CD4-positive, alpha-beta T cell treated with Interleukin-10 for 1 hour (primary cell): ENCODE data around the gene CFAP92.
"Not testable (repeated sequence)": the region's sequence is repeated elsewhere in the genome, so short reads cannot be mapped to it uniquely, and the experiment has no call there.

ENCODE experiments used
- DNase-seq: peaks from one replicate; pipeline ENCODE4 v3.0.0-alpha.2; 2020

CFAP92 gene

DNA sequence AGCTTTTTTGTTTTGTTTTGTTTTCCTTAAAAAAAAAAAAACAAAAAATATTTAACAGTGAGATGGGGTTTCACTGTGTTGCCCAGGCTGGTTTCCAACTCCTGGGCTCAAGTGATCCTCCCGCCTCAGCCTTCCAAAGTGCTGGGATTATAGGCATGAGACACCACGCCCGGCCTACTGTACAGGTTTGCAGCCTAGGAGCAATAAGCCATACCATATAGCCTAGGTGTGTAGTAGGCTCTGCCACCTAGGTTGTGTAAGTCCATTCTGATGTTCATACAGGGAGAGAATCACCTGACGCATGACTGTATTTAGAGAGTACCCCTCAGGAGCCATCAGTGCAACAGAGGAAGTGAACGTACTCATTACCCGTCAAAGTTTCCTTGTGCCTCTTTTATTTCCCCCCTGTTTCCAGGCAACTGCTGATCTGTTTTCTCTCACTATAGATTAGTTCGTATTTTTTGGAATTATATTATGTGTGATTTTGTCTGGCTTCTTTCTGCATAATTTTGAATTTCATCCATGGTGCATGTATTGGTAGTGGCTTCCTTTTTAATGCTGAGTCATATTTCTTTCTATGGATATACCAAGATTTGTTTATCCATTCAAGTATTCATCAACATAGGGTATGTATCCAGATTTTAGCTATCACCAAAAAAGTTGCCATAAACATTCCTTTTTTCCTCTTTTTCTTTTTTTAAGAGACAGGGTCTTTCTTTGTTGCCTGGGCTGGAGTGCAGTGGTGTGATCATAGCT lies 104.6 kb downstream of the CFAP92 start:
- DNase-seq: no peak

- no peak for DNase-seq
These were observed 108.9 kb downstream of the CFAP92 start for GRCh38 chr3:128884992-128885391.

DNA sequence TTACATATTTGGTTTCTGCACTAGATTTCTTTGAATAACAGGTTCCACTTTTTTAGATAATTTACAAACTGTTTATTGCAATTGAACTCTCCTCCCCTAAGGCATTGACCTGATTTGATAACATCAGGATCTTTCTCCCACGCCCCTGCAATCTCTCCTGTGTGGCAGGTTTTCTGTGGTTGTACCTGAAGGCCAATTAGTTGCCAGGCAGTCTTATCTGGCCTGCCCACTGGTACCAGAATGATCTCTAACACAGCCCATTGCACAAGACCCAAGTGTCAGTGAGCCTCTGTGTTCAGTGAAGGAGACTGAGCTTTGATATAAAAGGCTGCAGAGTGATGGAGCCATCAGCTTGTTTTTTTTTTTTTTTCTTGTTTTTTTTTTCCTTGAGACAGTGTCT lies 111.2 kb downstream of the CFAP92 start:
- no peak for DNase-seq

DNA sequence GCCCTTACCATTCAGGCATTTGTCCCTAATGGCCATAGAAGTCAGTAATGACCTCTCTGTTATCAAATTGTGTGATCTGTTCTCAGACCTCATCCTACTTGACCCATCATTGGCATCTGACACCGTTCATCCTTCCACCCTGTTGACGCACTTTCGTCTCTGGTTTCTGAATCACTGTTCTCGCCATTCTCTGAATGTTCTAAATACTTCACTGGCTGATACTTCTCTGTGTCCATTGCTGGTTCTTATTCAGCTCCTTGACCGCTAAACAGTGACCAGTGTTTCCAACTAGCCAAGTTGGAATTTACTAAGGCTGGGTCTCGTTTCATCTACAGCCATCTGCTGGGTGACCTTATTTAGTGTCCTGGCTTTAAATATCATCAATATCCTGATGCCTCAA lies 112.3 kb downstream of the CFAP92 start:
- DNase-seq: no peak

GRCh38 chr3:128880455-128880854 lies 113.4 kb downstream of the CFAP92 start:
- DNase-seq: not testable (repeated sequence)

DNA sequence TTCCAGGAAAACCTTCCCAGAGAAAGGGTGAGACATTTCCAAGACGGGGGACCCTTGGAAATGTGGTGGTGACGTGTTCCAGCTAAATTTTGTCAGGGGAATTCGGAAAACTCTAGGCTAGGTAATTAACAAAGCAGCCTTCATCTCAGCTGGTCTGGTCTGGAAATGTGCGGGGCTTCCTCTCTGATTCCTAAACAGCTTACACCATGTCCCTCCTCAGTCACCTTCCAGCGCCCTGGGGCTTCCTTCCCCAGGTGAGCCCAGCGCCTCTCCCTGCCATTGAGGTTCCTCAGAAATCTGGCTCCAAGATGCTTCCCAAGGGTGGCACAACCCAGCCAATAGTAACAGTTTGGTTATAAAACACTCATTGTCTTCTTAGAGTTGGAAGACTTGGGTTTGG lies 113.9 kb downstream of the CFAP92 start:
- no peak for DNase-seq

GRCh38 chr3:128879125-128879969 lies 114.5 kb downstream of the CFAP92 start, which contains the start of gene ACAD9:
Gene ACAD9 (plus strand): TSS chr3:128879620. CDS start chr3:128879692, 72 bp downstream.
- peak; percentile 98 for DNase-seq

DNA sequence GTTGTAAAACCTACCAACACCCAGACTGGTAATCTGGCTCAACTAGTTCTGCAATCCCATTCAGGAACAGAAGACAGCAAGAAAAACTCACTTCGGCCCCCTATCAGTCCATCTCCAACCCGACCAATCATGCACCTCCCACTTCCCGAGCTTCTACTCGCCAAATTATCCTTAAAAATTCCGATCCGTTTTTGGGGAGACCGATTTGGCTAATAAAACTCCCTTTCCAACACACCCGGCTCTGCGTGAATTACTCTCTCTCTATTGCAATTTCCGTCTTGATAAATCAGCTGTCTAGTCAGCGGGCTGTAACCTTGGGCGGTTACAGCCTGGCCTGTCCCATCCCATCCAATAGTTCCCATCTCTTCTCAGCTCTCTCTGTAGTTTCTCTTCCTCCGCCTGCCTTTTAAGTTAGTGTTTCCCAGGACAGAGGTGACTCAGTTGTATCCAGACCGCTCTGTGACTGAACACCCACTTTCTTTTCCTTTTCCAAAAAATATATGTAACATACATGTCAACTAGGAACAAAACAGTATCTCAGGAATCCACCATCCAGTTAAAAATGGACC lies 115.2 kb downstream of the CFAP92 start:
- DNase-seq: peak; percentile 45

DNA sequence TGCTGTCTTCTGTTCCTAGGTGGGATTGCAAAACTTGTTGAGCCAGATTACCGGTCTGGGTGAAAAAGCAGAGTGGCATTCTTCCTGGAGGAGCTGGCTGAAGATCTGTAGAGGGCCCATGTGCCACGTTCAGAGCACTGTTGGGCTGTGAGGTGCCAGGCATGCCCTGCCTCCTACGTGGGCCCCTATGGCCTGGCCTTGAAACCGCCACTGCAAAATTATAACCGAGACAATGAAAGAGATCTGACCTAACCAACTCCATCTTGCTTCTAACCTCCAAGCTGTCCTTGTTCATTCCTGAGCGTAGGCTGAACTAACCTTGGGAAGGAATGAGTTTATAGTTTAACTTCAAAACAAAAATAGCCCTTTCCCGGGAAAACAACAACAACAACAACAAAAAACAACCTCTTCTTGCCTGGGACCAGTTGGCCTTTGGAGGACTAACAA lies 115.8 kb downstream of the CFAP92 start:
- no peak for DNase-seq

DNA sequence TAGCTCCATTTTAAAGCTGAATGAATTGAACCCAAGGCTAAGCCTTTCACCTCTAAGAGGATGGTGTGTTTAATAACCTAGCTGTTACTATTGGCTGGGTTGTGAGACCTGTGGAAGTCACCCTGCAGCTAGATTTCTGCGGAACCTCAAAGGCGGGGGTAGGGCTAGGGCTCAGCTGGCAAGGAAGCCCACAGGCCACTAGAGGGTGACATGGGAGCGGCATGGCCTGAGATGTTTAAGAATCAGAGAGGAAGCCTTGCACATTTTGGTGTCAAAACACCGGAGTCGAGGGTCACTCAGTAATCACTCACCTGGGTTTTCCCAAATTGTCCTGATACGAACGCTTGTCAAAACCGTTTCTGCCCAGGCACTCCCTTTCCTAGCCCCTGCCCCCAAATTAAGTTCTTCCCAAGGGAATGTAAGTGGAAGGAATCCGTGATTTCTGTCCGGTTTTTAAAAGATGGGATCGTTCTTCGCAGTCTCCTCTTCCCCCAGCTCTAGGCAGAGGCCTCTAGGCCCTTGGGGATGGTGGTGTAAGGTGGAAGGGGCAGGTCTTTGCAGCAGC lies 118.2 kb downstream of the CFAP92 start:
- DNase-seq: peak; percentile 65

DNA sequence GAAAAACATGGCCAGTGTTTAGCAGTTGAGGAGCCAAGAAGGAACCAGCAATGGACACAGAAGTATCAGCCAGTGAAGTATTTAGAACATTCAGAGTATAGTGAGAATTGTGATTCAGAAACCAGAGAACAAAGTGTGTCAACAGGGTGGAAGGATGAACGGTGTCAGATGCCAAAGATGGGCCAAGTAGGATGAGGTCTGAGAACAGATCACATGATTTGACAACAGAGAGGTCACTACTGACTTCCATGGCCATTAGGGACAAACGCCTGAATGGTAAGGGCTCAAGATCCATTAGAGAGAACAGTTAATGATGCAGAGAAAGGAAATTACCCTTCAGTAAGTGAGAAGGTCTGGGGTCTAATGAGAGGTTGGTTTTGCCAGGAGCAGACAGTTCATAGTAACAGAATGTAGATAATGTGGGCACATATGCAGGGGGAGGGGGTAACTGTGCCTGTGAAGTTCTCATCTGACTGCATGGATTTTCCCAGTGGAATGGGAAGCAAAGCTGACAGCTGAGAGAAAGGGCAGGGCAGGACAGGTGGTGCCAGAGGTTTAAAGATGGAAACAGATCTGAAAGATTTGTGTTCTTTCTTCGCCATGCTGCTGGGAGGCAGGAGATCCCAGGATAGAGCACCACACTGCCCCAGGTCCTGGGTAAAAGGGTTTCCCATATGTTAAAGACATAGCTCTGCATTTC lies 119.2 kb downstream of the CFAP92 start:
- DNase-seq: no peak

DNA sequence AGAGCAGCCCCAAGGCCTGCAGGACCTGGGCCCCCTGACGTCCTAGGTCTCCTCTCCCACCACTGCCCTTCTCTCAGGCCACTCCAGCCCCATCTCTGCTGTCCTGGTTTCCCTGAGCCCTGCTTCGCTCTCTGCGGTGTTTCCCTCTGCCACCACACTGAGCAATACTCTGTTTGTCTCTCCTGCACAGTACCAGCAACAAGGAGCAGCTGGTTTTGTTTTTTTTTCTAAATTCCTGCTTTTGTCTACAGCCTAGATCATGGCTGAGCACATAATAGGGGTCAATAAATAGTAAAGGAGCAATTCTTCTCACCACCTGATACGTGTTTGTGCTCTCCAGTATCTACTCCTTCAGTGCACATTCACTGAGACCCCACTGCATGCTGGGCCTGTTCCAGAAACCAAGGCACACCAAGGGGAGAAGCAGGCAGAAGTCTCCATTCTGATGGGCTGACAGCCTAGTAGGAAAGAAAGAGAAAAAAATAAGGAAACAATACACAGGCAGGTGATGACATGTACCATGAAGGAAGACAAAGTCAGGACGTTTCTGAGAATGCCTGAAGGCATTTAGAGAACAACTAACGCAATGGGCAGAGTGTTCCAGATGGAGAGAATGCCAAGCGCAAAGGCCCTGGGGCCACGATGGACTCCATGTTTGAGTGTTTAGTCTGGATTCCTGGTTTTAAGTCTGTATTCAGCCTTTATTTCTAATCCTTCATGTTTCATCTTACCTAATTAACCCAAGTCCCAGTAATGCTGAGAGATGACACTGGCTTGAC lies 120.4 kb downstream of the CFAP92 start:
- no peak for DNase-seq

GRCh38 chr3:128872744-128873143 lies 121.1 kb downstream of the CFAP92 start:
- DNase-seq: no peak

- DNase-seq: no peak
These were observed 121.6 kb downstream of the CFAP92 start for GRCh38 chr3:128872282-128872681.

DNA sequence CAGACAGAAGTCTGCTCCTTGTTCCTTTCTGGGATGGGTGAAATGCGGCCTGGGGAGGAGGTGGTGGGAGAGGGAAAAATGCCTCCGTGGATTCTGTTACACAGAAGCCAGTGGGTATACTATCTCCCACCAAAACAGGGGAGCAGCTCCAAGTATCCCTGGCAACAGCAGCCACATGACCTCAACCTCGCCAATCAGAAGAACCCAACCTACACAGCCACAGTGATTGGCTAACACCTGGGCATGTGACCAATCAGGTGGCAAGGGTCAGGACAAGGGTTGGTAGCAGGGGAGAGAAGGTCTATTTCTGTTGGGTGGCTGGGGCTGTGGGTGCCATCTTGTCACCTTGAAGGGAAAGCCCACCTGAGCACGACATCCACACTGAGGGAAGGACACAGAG lies 123.5 kb downstream of the CFAP92 start:
- no peak for DNase-seq

DNA sequence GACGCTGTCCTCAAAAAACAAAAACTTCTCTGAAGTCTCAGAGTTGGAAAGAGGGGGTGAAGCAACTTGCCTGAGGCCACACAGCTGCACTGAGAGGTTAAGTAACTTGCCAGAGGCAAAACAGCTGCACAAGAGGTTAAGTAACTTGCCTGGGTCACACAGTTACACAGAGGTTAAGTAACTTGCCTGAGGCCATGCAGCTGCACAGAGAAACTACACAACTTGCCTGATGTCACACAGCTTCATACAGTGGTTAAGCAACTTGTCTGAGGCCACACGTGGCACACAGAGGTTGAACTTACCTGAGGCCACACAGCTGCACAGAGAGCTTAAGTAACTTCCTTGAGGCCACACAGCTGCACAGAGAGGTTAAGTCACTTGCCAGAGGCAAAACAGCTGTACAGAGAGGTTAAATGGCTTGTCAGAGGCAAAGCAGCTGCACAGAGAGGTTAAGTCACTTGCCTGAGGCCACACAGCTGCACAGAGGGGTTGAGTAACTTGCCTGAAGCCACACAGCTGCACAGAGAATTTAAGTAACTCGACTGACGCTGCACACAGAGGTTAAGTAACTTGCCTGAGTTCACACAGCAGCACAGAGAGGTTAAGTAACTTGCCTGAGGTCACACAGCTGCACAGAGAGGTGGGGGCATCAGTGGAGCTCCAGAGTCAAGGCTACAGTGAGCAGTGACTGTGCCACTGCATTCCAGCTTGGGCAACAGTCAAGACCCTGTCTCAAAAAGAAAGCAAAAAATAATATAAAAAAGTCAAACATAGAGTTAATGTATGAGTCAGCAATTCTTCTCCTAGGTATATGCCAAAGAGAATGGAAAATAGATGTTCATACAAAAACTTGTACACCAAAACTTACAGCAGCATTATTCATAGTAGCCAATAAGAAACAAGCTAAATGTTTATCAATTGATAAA lies 126.4 kb downstream of the CFAP92 start:
- DNase-seq: no peak

DNA sequence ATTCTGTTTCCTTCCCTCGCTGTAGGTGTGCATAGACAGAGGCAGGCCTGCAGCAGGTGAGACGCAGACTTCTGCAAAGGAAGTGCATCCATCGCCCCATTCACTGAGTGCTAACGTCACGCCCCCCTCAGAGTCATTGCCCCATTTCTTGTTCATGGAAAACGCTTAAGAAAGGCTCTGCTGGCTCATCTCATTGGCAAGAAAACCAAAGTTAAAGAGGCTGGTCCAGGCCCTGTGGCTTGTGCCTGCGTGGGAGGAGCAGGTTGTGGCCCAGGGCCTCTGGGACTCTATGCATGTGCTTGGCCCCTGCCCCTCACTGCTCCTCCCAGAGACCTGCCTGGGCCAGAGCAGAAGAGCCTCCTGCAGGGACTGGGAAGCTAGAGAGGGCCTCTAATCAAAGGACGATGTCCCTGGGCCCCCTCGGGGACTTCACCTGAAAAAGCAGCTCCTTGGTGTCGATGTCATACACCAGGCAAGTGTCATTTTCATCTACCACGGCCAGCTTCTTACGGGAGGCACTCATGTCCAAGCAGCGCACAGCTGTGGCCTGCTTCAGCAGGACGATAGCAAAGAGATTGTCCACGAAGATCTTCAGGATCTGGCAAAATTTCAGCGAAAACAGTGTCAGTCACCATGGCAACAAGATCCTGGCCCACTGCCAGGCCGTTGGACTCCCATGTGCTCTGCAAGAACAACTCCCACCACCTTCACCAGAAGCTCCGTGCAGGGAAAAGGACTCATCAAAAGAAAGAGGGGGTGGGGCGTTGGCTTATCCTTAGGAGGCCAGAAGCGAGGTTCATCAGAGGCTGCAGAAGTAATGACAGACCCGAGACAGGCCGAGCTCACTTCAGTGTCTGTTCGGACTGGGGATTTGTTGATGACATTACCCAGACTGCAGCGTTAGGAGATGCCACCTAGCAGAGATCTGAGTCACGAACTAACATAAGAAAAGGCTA lies 128.7 kb downstream of the CFAP92 start:
- DNase-seq: not testable (repeated sequence)

DNA sequence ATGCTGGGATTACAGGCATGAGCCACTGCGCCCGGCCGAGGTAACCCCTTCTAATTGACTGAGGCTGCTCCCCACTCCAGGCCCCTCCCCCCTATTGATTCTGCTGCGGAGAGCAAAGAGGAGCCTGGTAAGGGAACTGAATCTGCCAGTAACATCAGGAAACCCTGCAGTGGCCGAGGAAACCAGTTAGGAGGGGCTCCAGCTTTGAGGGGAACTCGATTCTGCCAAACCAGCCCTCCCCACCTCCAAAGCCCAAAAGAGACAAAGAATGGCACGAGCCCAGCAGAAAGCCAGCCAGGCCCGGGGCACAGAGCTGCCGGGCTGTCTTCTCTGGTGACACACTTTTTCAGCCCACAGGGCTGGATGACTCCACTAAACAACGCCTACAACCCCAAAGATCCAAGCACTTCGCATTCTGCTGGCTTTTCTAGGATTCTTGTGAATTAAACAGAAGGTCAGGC lies 129.5 kb downstream of the CFAP92 start:
- no peak for DNase-seq

GRCh38 chr3:128863560-128863959 lies 130.3 kb downstream of the CFAP92 start:
- DNase-seq: no peak
